Measurements from ENCODE around the gene DUSP7. TPM values are rescaled to one million over a fixed set of nuclear protein-coding genes. Genes with fewer than 3 reads are reported as not detected.
A peak's percentile ranks its signal among the peaks of the same experiment; 100 is the strongest.

DUSP7 gene
- total and polyA plus RNA-seq, 10 donors = 5.4 to 68.6 (median 36.2) TPM

GRCh38 chr3:52015438-52016228, 40.7 kb downstream of the DUSP7 start:
- 55 to 80% (median 76%) methylated on average over 9 to 13 of the region's 13 CpGs for WGBS, 5 donors
- Histone ChIP-seq H3K27ac (no peak overlapping the region), H3K4me1 (peaks cover 5 to 76% (median 41%) of the 10 kb centered on the region in 6 donors), H3K36me3 (no peaks in the 10 kb centered on the region), H3K4me3 (no peak overlapping the region), H3K9me3 (no peaks in the 10 kb centered on the region), H3K27me3 (replicated peaks in 1 of 7) (no peaks in the 10 kb centered on the region)
- no peak for DNase-seq
- intact Hi-C loops (cut with DNase I; ENCODE audit: low total_unique reads) = no loop called here
- TF ChIP-seq POLR2AphosphoS5 (IDR thresholded peaks at IDR 0.05) = no peak
- no peak for TF ChIP-seq CTCF (IDR thresholded peaks at IDR 0.05 in 8 of 11, conservative IDR thresholded peaks at IDR 0.05 in 3 of 11)
- no peak for TF ChIP-seq POLR2A (IDR thresholded peaks at IDR 0.05)

- H3K27me3 ChIP-seq (replicated peaks in 1 of 7) = no peaks in the 10 kb centered on the region
- no peaks in the 10 kb centered on the region for H3K36me3 ChIP-seq
- H3K9me3 ChIP-seq = no peaks in the 10 kb centered on the region
- DNase-seq = no peak
- no peak overlapping the region for H3K27ac ChIP-seq
- 52 to 75% (median 71%) methylated on average over 5 to 8 of the region's 8 CpGs for WGBS, 5 donors
- H3K4me1 ChIP-seq = peaks cover 0 to 69% (median 36%) of the 10 kb centered on the region in 6 donors
- no peak overlapping the region for H3K4me3 ChIP-seq
- no peak for TF ChIP-seq POLR2A (IDR thresholded peaks at IDR 0.05)
- TF ChIP-seq CTCF (IDR thresholded peaks at IDR 0.05 in 8 of 11, conservative IDR thresholded peaks at IDR 0.05 in 3 of 11) = peak in 5 of 11 experiments; percentile 7 to 35 (median 19)
- intact Hi-C loops (cut with DNase I; ENCODE audit: low total_unique reads) = no loop called here
These were observed 41.8 kb downstream of the DUSP7 start for GRCh38 chr3:52014613-52015012.

- no peak overlapping the region for H3K27ac ChIP-seq
- TF ChIP-seq POLR2A (IDR thresholded peaks at IDR 0.05) = no peak
- no peak for TF ChIP-seq POLR2AphosphoS5 (IDR thresholded peaks at IDR 0.05)
- TF ChIP-seq CTCF (IDR thresholded peaks at IDR 0.05 in 8 of 11, conservative IDR thresholded peaks at IDR 0.05 in 3 of 11) = no peak
- 50 to 92% (median 74%) methylated on average over 1 to 6 of the region's 6 CpGs for WGBS, 5 donors
- no peak for DNase-seq
- no peaks in the 10 kb centered on the region for H3K27me3 ChIP-seq (replicated peaks in 1 of 7)
- H3K4me1 ChIP-seq = peaks cover 0 to 67% (median 34%) of the 10 kb centered on the region in 6 donors
- no peaks in the 10 kb centered on the region for H3K36me3 ChIP-seq
- H3K9me3 ChIP-seq = no peaks in the 10 kb centered on the region
- H3K4me3 ChIP-seq = no peak overlapping the region
- intact Hi-C loops (cut with DNase I; ENCODE audit: low total_unique reads) = no loop called here
These were observed 42.4 kb downstream of the DUSP7 start for GRCh38 chr3:52013802-52014598.

GRCh38 chr3:52012699-52013098, 43.7 kb downstream of the DUSP7 start:
- DNase-seq = no peak
- Histone ChIP-seq H3K27me3 (replicated peaks in 1 of 7) (no peaks in the 10 kb centered on the region), H3K4me3 (no peak overlapping the region), H3K36me3 (no peaks in the 10 kb centered on the region), H3K27ac (peak overlapping the region in 6 of 8 donors; percentile 1 to 39 (median 25)), H3K4me1 (peaks cover 0 to 59% (median 32%) of the 10 kb centered on the region in 6 donors), H3K9me3 (no peaks in the 10 kb centered on the region)
- TF ChIP-seq POLR2A (IDR thresholded peaks at IDR 0.05) = no peak
- TF ChIP-seq POLR2AphosphoS5 (IDR thresholded peaks at IDR 0.05) = peak in 2 of 3 donors; percentile 80 to 84
- intact Hi-C loops (cut with DNase I; ENCODE audit: low total_unique reads) = no loop called here
- WGBS, 5 donors = 48 to 84% (median 68%) methylated on average over 6 to 7 of the region's 7 CpGs

All from spleen (tissue), 11 donors.